ENCODE results near the gene PEX19.

DNA sequence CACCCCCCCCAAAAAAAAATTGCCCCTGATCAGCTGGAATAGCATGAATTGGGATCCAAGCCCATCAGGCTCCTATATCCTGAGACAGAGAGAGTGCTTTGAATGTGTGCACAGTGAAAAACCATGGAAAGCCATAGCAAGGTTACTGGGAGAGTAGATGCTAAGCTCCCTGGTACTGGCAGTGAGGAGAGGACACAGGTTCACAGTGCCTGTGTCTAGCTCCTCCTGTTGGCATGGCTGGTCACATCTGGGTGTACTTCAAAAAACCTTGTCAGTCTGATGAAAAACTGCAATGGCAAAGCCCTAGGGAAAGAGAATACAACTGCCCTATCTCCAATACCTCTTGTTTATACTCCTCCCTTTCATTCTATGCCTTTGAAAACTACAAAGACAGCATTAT is 45.2 kb upstream of the PEX19 start:
- no peak for TF ChIP-seq MAZ (IDR thresholded peaks at IDR 0.05; ENCODE audit: borderline replicate concordance, low read depth, low read length)
- no peak for TF ChIP-seq REST (IDR thresholded peaks at IDR 0.05)
- no peak for TF ChIP-seq NR3C1 (IDR thresholded peaks at IDR 0.05)
